C4-2B (cell line): ENCODE data around the gene ZDHHC11B.

Experiments used
- H3K27ac ChIP-seq: fragments of 450-650 bp; 2 replicates; pipeline ENCODE4 v1.5.1; 2017
- ZFX ChIP-seq: fragments of 450-650 bp; IDR thresholded peaks from 2 replicates; pipeline ENCODE4 v1.6.1; 2017
- TF ChIP-seq, protein P1 (sequence below): fragments of 450-650 bp; conservative IDR thresholded peaks from 2 replicates; pipeline ENCODE4 v1.5.1; 2017; ENCODE audit warnings: mild to moderate bottlenecking

ZDHHC11B gene

DNA sequence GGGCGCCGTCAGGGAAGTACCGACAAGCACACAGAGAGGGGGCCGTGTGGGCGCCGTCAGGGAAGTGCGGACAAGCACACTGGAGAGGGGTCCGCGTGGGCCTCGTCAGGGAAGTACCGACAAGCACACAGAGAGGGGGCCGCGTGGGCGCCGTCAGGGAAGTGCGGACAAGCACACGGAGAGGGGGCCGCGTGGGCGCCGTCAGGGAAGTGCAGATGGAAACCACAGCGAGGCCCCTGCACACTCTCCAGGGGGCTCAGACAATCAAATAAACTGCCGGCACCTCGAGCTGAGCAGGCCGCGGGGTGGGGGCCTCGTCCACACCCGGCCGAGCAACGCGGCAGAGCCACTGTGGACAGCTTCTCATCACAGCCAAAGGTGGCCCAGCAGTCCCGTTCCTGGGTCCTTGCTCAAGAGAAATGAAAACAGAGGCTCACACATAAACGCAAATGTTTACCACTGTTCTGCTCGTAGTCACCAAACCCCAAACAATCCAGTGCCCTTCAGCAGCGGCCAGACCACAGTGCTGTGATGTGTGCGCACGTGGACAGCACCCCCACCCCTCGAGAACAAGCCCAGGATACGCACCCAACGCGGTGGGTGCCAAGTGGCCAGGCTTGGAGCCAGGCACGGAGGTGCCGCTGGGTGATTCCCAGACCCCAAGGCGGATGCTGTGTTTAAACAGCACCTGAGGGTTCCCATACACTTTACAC is 116.1 kb downstream of the ZDHHC11B start:
- H3K27ac ChIP-seq, result no peak overlapping the region
- TF ChIP-seq, protein P1, sequence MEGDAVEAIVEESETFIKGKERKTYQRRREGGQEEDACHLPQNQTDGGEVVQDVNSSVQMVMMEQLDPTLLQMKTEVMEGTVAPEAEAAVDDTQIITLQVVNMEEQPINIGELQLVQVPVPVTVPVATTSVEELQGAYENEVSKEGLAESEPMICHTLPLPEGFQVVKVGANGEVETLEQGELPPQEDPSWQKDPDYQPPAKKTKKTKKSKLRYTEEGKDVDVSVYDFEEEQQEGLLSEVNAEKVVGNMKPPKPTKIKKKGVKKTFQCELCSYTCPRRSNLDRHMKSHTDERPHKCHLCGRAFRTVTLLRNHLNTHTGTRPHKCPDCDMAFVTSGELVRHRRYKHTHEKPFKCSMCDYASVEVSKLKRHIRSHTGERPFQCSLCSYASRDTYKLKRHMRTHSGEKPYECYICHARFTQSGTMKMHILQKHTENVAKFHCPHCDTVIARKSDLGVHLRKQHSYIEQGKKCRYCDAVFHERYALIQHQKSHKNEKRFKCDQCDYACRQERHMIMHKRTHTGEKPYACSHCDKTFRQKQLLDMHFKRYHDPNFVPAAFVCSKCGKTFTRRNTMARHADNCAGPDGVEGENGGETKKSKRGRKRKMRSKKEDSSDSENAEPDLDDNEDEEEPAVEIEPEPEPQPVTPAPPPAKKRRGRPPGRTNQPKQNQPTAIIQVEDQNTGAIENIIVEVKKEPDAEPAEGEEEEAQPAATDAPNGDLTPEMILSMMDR, result no peak
- TF ChIP-seq ZFX, result no peak

DNA sequence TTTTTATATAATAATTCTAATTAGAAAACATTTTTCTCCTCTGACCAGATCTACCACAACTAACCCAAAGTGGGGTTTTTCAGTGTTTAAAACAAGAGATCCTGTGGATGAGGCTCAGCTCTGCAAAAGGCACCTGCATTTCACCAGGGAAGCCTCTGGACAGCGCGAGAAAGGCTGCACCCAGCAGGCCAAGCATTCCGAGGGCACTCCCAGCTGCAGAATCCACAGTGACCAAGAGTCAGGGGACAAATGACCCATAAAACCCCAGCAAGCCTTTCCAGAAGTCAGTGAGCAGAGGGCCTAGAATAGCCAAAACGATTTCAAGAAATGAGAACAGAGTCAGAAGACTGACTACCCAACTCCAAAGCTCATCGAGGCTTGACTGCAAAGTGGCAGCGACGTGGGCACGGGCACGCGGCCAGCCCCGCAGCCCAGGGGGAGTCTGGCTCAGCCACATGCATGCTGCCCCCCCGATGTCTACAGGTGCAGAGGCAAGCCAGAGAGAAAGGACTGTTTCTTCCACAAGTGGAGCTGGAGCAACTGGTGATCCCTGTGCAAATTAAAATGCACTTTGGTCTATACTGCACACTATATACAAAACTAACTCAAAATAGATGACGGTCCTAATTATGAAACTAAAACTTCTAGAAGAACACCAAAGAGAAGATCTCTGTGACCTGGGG is 117.6 kb downstream of the ZDHHC11B start:
- no peak overlapping the region for H3K27ac ChIP-seq
- TF ChIP-seq ZFX, result no peak
- TF ChIP-seq, protein P1, result no peak

DNA sequence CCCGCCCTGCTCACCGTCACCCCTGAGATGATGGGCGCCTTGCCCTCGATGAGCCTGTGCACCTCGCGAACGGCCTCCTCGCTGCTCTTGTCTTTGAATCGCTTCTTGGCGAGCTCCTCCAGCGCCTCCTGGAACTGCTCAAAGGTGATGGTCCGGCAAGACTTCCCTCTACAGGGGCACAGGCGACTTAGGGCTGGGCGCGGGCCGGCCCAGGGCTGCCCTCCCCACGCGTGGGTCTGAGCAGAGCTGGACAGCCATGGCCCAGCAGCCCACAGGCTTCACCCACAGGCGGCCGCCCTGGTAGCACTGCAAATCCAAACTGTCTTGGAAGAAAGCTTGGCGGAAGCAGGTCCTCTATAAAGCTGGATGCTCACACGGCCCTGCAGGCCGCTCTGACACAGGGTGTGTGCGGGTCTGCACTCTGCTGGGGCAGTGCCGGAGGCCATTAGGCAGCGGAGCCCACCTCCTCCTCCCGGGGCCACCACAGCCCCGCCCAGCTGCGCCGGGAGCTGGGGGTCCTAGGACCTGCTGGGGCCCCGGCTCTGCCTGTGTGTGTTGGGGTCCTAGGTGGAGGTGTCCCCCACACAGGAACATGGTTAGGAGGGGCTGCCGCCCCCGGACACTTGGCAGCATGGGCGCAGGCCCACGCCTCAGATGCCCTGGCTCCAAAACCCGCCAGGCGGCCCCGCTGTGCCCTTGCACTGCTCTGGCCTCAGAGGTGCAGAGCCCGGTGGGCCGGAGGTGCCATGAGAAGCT is 118.4 kb downstream of the ZDHHC11B start:
- TF ChIP-seq, protein P1, result no peak
- TF ChIP-seq ZFX, result no peak
- H3K27ac ChIP-seq, result no peak overlapping the region

DNA sequence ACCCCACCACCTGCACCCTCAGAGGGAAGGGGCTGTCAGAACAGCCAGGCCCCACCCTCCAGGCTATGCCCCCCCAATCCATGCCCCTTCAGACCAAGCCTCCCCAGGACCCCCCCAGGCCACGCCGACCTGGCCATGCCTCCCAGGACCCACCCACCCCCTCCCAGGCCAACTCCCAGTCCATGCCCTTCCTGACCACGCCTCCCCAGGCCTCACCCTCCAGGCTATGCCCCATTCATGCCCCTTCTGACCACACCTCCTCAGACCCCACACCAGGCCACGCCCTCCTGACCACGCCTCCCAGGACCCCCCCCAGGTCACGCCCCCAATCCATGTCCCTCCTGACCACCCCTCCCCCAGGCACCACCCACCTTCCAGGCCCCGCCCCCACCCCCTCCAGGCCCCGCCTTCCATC is 119.0 kb downstream of the ZDHHC11B start:
- TF ChIP-seq, protein P1, result no peak
- TF ChIP-seq ZFX, result no peak
- H3K27ac ChIP-seq, result peak overlapping the region; percentile 80

DNA sequence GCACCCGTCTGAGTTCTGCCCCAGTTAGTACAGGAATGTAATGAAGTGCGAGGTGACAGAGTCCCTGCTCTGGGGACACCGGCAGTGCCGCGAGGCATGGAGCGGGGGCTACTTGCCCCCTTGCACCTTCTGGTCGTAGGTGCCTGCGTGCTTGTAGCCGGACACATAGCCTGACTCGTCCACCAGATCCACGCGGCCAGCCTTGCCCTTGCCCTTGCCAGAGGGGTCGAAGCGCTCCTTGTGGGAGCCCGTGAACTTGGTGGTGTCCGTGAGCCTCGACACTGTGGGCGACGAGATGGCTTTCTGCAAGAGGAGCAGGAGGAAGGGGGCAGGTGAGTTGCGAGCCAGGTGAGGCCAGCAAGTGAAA is 119.6 kb downstream of the ZDHHC11B start:
- TF ChIP-seq, protein P1, result no peak
- TF ChIP-seq ZFX, result no peak
- H3K27ac ChIP-seq, result peak overlapping the region; percentile 80

DNA sequence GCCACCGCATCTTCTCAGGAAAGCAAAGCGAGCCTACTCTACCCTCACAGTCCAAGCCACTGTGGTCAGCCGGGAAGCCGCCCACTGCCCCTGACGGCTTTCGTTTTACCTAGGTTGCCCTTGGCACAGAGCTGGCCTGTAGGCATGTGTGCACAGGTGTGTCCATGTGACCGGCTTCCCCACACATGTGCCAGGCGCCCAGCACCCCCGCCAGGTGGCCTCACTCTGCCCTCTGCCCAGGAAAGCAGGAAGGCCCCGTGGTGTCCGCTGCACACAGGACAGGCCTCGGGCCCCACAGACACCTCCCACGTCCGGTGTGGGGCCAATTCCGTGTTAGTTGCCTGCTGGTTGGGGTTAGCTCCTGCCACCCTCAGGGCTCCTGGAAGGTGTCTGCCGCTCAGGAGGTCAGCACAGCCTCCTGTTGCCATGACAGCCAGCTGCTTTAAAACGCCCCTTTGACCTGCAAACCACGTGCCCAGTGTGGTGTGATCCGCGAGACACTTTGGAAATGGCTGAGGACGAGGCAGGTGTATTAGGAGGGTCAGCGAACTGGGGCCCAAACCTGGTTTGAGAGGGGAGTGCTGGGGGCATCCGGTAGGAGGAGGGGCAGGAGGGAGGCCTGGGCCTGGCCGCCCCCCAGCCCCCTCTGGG is 120.1 kb downstream of the ZDHHC11B start:
- H3K27ac ChIP-seq, result peak overlapping the region; percentile 80
- TF ChIP-seq, protein P1, result peak; percentile 30
- peak; percentile 36; the same call in 1 of the 2 replicates for TF ChIP-seq ZFX
